ENCODE data around the gene GPSM1. TPM values are rescaled to one million over a fixed set of nuclear protein-coding genes. Genes with fewer than 3 reads are reported as not detected.
A peak's percentile ranks its signal among the peaks of the same experiment; 100 is the strongest.

The GPSM1 gene
- total RNA-seq, 1 donor from 2014 or later: 19.2 TPM

- no peak overlapping the region for H3K27ac ChIP-seq
- DNase-seq (no peak), ATAC-seq (no peak)
- intact Hi-C loops (cut with DNase I): no loop called here
- H3K36me3 ChIP-seq: peaks cover 63% of the 10 kb centered on the region
- H3K4me1 ChIP-seq: no peaks in the 10 kb centered on the region
- no peaks in the 10 kb centered on the region for H3K9me3 ChIP-seq
- no peaks in the 10 kb centered on the region for H3K27me3 ChIP-seq (ENCODE audit: low read depth)
- H3K4me3 ChIP-seq: no peak overlapping the region
- TF ChIP-seq, protein P1, sequence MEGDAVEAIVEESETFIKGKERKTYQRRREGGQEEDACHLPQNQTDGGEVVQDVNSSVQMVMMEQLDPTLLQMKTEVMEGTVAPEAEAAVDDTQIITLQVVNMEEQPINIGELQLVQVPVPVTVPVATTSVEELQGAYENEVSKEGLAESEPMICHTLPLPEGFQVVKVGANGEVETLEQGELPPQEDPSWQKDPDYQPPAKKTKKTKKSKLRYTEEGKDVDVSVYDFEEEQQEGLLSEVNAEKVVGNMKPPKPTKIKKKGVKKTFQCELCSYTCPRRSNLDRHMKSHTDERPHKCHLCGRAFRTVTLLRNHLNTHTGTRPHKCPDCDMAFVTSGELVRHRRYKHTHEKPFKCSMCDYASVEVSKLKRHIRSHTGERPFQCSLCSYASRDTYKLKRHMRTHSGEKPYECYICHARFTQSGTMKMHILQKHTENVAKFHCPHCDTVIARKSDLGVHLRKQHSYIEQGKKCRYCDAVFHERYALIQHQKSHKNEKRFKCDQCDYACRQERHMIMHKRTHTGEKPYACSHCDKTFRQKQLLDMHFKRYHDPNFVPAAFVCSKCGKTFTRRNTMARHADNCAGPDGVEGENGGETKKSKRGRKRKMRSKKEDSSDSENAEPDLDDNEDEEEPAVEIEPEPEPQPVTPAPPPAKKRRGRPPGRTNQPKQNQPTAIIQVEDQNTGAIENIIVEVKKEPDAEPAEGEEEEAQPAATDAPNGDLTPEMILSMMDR (IDR thresholded peaks at IDR 0.05): no peak
These were observed 52.6 kb downstream of the GPSM1 start for GRCh38 chr9:136379891-136380290.

DNA sequence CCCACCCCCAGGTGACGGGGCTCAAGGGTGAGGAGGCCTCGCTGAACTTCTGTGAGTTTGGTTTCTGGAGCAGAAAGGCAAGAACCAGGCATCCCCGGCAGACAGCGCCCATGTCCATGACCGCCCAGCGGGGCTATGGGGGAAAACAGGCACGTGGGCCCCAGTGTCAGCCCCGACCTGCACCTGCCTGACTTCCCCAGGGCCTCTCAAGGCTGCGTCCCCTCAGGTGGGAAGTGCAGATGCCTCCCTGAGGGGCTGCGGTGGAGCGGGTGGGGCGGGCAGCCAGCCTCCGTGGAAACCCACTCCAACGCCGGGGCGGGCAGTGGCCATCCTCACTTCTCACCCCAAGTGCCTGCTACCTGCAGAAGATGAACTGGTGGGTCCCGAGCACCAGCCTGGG, 53.0 kb downstream of the GPSM1 start:
- H3K4me1 ChIP-seq: no peaks in the 10 kb centered on the region
- ATAC-seq (no peak), DNase-seq (no peak)
- no peak overlapping the region for H3K4me3 ChIP-seq
- H3K36me3 ChIP-seq: peaks cover 65% of the 10 kb centered on the region
- H3K27me3 ChIP-seq (ENCODE audit: low read depth): no peaks in the 10 kb centered on the region
- TF ChIP-seq, protein P1 (IDR thresholded peaks at IDR 0.05): no peak
- H3K27ac ChIP-seq: no peak overlapping the region
- H3K9me3 ChIP-seq: no peaks in the 10 kb centered on the region
- intact Hi-C loops (cut with DNase I): no loop called here

DNA sequence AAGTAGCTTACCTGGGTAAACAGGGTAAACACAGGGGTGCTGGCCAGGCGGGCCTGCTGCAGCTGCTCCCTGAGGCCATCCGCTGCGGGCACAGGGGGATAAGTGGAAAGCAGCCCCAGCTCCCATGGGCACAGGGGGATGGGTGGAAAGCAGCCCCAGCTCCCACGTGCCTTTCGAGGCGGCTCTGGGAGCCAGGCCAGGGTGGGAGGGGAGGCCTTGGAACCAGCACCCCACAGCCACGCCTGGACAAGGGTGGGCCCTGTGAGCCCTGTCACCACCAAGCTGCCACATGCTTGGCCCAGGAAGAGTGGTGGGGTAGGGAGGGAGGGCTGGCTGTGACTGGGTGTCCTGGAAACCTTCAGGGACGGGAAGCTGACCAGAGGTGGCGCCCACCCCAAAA, 54.0 kb downstream of the GPSM1 start:
- DNase-seq: no peak
- TF ChIP-seq, protein P1 (IDR thresholded peaks at IDR 0.05): no peak
- Histone ChIP-seq H3K4me3 (no peak overlapping the region), H3K4me1 (no peaks in the 10 kb centered on the region), H3K9me3 (no peaks in the 10 kb centered on the region), H3K36me3 (peaks cover 73% of the 10 kb centered on the region), H3K27ac (no peak overlapping the region), H3K27me3 (ENCODE audit: low read depth) (no peaks in the 10 kb centered on the region)
- intact Hi-C loops (cut with DNase I): no loop called here
- no peak for ATAC-seq

DNA sequence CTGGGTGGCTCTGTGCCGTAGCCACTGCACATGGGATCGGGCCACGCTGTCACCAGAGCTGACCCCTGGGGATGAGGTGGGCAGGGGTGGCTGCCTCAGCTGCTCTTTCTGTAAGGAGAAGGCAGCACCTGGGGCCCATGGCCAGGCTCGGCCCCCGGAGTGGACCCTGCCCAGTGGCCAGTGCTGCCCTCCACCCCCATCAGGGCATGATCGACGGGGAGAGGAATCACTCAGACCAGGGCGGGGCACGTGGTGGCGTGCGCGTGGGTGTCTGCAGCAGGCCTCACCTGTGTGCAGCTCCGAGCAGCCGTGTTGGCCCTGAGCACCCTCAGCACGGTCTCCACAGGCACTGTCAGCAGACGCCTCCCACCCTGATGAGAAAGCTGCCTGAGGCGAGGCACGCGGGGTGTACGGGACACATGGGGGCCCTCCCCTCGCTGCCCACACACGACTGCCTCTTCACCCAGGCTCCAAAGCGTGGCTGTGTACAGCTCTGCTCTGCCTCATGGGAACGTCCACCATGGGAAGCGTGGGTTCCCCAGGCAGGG, 54.7 kb downstream of the GPSM1 start:
- TF ChIP-seq, protein P1 (IDR thresholded peaks at IDR 0.05): no peak
- Histone ChIP-seq H3K4me1 (no peaks in the 10 kb centered on the region), H3K27me3 (ENCODE audit: low read depth) (no peaks in the 10 kb centered on the region), H3K27ac (no peak overlapping the region), H3K9me3 (no peaks in the 10 kb centered on the region), H3K36me3 (peaks cover 76% of the 10 kb centered on the region), H3K4me3 (no peak overlapping the region)
- intact Hi-C loops (cut with DNase I): no loop called here
- no peak for DNase-seq
- ATAC-seq: peak in 1 of 2 donors; percentile 4

- Histone ChIP-seq H3K27ac (no peak overlapping the region), H3K27me3 (ENCODE audit: low read depth) (no peaks in the 10 kb centered on the region), H3K4me3 (no peak overlapping the region), H3K9me3 (no peaks in the 10 kb centered on the region), H3K36me3 (peaks cover 89% of the 10 kb centered on the region), H3K4me1 (no peaks in the 10 kb centered on the region)
- DNase-seq (no peak), ATAC-seq (no peak)
- intact Hi-C loops (cut with DNase I): no loop called here
- TF ChIP-seq, protein P1 (IDR thresholded peaks at IDR 0.05): no peak
These were observed 56.1 kb downstream of the GPSM1 start for GRCh38 chr9:136383436-136383835.

Data from lower lobe of right lung (tissue), 2 donors.